PC-3 (cell line): Measurements from ENCODE around the gene MAML3.

ENCODE experiments used
- CTCF ChIP-seq: fragments of 300-600 bp; sonication (generic); conservative IDR thresholded peaks from 2 replicates; pipeline ENCODE4 v1.5.1; 2017; ENCODE audit warnings: antibody characterized with exemption, low read depth, mild to moderate bottlenecking, low read length
- EZH2 ChIP-seq: fragments of 300-600 bp; sonication (generic); IDR thresholded peaks from one replicate; pipeline ENCODE4 v1.6.1; 2017; ENCODE audit warnings: antibody characterized with exemption, mild to moderate bottlenecking, low read length; ENCODE audit not compliant: unreplicated experiment
- EZH2phosphoT487 ChIP-seq: fragments of 300-600 bp; sonication (generic); IDR thresholded peaks from 2 replicates; pipeline ENCODE4 v1.6.1; 2018; ENCODE audit warnings: mild to moderate bottlenecking, antibody characterized with exemption, low read length, borderline replicate concordance

GRCh38 chr4:139726615-139727014 is 427.4 kb downstream of the MAML3 start:
- TF ChIP-seq EZH2 (no peak), CTCF (no peak), EZH2phosphoT487 (no peak)
